Ovary (tissue), 9 donors: ENCODE results near the gene NEDD9. TPM values are rescaled to one million over a fixed set of nuclear protein-coding genes. Genes with fewer than 3 reads are reported as not detected.

Experiments used
- DNase-seq, 5 donors: peaks; one replicate each; pipeline ENCODE4 v3.0.0-alpha.2; 2019 to 2020
- H3K27ac ChIP-seq, 2 donors: fragments of 200-600 bp; one replicate each; pipeline versions ENCODE4 v1.5.1 to v1.8.0; 2019 to 2022
- H3K27me3 ChIP-seq: fragments of 200-600 bp; one replicate; pipeline ENCODE4 v1.8.0; 2022
- H3K36me3 ChIP-seq: fragments of 200-600 bp; sonication (generic); one replicate; pipeline ENCODE4 v1.5.1; 2019
- H3K4me1 ChIP-seq: one replicate; pipeline ENCODE4 v1.8.1; 2013; ENCODE audit warnings: mild to moderate bottlenecking, moderate library complexity; ENCODE audit not compliant: insufficient read depth
- H3K4me3 ChIP-seq: fragments of 200-600 bp; sonication (generic); one replicate; pipeline ENCODE4 v1.5.1; 2017
- H3K9me3 ChIP-seq, 2 donors: fragments of 200-600 bp in 1 of 2; sonication (generic) in 1 of 2; one replicate each; pipeline versions ENCODE4 v1.5.1 to v1.8.1; 2013 to 2019; ENCODE audit warnings: mild to moderate bottlenecking in 1 of 2, moderate library complexity in 1 of 2
- CTCF ChIP-seq, 3 donors: fragments of 450-650 bp in 2 of 3; fragments of 200-600 bp in 1 of 3; IDR thresholded peaks; one replicate each; pipeline versions ENCODE4 v1.5.1 to v1.8.0; 2016 to 2022; ENCODE audit warnings: antibody characterized with exemption in 3 of 3, mild to moderate bottlenecking in 1 of 3
- EP300 ChIP-seq: sonication (generic); formaldehyde crosslinking; IDR thresholded peaks from one replicate; pipeline ENCODE4 v1.6.1; 2017; ENCODE audit warnings: antibody characterized with exemption
- POLR2A ChIP-seq: fragments of 450-650 bp; IDR thresholded peaks from one replicate; pipeline ENCODE4 v1.6.1; 2017; ENCODE audit warnings: antibody characterized with exemption, mild to moderate bottlenecking, moderate library complexity
- WGBS, 3 donors: extraction: QIAGEN DNeasy Blood & Tissue Kit in 1 of 3; methylation state at CpG; one replicate each; pipeline versions ENCODE4 v1.1.5 to v1.1.7; 2013 to 2017; 5-methylcytosine and 5-hydroxymethylcytosine counted together
- intact Hi-C, 4 donors: fragments of 100-400 bp; cut with DNase I; formaldehyde crosslinking; loops; one replicate each; pipeline versions ENCODE4 v1.11.0 to v1.15.1; 2022 to 2023
- polyA plus RNA-seq, 2 donors: library from polyadenylated mRNA; stranded (reverse); fragments of 200-250 nt in 1 of 2; fragments of 350-450 nt in 1 of 2; fragmentation: Illumina TruSeq in 1 of 2; extraction: RNeasy Lipid Tissue Mini Kit (QIAGEN cat#74804) in 1 of 2; gene quantifications; one replicate each; pipeline ENCODE4 v1.2.3, GENCODE V29; 2013 to 2014
- total RNA-seq, 7 donors: library from RNA; depleted of rRNA in 2 of 7; stranded (reverse); fragments of >200 nt in 2 of 7; fragmentation: NEBNext Ultra II Directional in 3 of 7; extraction: Animal tissue kit (Norgen Biotek cat#: 25700) in 3 of 7; gene quantifications; one replicate each; pipeline versions ENCODE4 v1.1.0 to v1.2.4, GENCODE V29; 2016 to 2023
- donor health status: DM: no; HTN: no; CAD: no; lungs with moderate emphysema.
- donor health status: DM: no; HTN: no; CAD: no.
- donor health status: Bipolar disorder and iron deficiency.
- donor health status: DM: yes; HTN: yes; CAD: no.
- donor health status: DM: no; HTN: no; CAD: no.
- donor health status: DM: yes; HTN: yes; CAD: no.

Gene NEDD9
- total and polyA plus RNA-seq, 9 donors, result 5.0 to 49.4 (median 13.7) TPM

DNA sequence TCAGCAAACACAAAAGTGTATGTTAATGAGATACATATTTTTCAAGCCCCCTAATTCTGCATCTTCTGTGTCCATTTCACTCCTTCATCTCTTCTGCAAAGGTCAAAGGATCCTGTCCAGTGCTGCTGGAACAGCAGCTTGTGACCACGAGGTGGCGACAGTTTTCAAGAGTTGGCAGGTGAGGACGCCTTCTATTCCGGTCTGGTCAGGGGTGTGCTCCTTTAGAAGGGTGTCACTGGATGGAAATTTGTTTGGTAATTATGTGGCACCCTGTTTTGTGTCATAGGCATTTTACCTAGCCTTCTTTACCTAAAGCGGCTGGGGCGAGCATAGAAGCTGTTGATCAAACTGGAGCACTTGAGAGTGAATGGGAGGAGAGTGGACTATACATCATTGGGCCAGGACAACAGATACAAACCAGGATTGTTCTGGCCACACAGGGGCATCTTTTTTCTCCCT is 88.0 kb downstream of the NEDD9 start:
- Histone ChIP-seq H3K36me3 (no peaks in the 10 kb centered on the region), H3K4me1 (no peaks in the 10 kb centered on the region), H3K27ac (no peak overlapping the region), H3K4me3 (no peak overlapping the region), H3K9me3 (no peaks in the 10 kb centered on the region), H3K27me3 (no peaks in the 10 kb centered on the region)
- peak; percentile 54 to 78 (median 75) for DNase-seq
- intact Hi-C loops, result loop anchor here (2.0 to 10.0 kb wide), 2 partner anchors 350 to 352 kb away; no protein-coding TSS in a partner anchor
- no peak for TF ChIP-seq POLR2A
- TF ChIP-seq CTCF (IDR thresholded peaks at IDR 0.05), result peak; percentile 53 to 72 (median 63)
- WGBS, 3 donors, result 19 to 22% (median 19%) methylated on average over 6 of the region's 6 CpGs

GRCh38 chr6:11143394-11144371 is 88.8 kb downstream of the NEDD9 start:
- Histone ChIP-seq H3K27me3 (no peaks in the 10 kb centered on the region), H3K36me3 (no peaks in the 10 kb centered on the region), H3K4me3 (no peak overlapping the region), H3K4me1 (no peaks in the 10 kb centered on the region), H3K9me3 (no peaks in the 10 kb centered on the region), H3K27ac (no peak overlapping the region)
- TF ChIP-seq POLR2A, result no peak
- no peak for TF ChIP-seq CTCF (IDR thresholded peaks at IDR 0.05)
- TF ChIP-seq EP300, result no peak
- DNase-seq, result peak in 1 of 5 donors; percentile 50
- 85 to 94% (median 91%) methylated on average over 10 of the region's 10 CpGs for WGBS, 3 donors
- intact Hi-C loops, result loop anchor here (2.0 to 10.0 kb wide), 2 partner anchors 351 to 353 kb away; no protein-coding TSS in a partner anchor

- H3K27ac ChIP-seq, result no peak overlapping the region
- H3K27me3 ChIP-seq, result no peaks in the 10 kb centered on the region
- no peaks in the 10 kb centered on the region for H3K4me1 ChIP-seq
- intact Hi-C loops, result loop anchor here in 2 of 4 donors (10.0 kb wide), 1 partner anchor 352 kb away; no protein-coding TSS in a partner anchor
- no peak overlapping the region for H3K4me3 ChIP-seq
- H3K9me3 ChIP-seq, result no peaks in the 10 kb centered on the region
- no peak for DNase-seq
- WGBS, 3 donors, result 94 to 97% (median 95%) methylated on average over 8 of the region's 8 CpGs
- TF ChIP-seq POLR2A (no peak), CTCF (IDR thresholded peaks at IDR 0.05) (no peak), EP300 (no peak)
- no peaks in the 10 kb centered on the region for H3K36me3 ChIP-seq
These were observed 90.0 kb downstream of the NEDD9 start for GRCh38 chr6:11142296-11143027.

DNA sequence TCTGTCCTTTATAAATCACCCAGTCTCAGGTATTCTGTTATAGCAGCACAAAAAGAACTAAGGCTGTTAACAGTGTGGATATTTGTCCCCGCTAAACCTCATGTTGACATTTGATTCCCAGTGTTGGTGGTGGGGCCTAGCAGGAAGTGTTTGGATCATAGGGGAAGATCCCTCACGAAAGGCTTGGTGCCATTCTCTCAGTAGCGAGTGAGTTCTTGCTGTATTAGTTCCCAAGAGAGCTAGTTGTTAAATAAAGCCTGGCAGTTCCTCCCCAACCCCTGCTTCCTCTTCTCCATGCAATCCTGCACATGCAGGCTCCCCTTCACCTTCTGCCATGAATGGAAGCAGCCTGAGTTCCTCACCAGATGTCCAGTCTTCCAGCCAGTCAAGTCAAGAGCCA is 91.2 kb downstream of the NEDD9 start:
- no peak overlapping the region for H3K4me3 ChIP-seq
- no peak for TF ChIP-seq EP300
- no peak for TF ChIP-seq CTCF (IDR thresholded peaks at IDR 0.05)
- no peak for TF ChIP-seq POLR2A
- no peak overlapping the region for H3K27ac ChIP-seq
- no peaks in the 10 kb centered on the region for H3K4me1 ChIP-seq
- H3K9me3 ChIP-seq, result no peaks in the 10 kb centered on the region
- H3K36me3 ChIP-seq, result no peaks in the 10 kb centered on the region
- WGBS, 3 donors, result 88 to 96% (median 96%) methylated on average over 3 of the region's 3 CpGs
- DNase-seq, result no peak
- intact Hi-C loops, result loop anchor here in 2 of 4 donors (10.0 kb wide), 1 partner anchor 354 kb away; no protein-coding TSS in a partner anchor
- H3K27me3 ChIP-seq, result no peaks in the 10 kb centered on the region
